Non-pigmented ciliary epithelial cell (primary cell): ENCODE results near the gene PPRC1.

ENCODE experiments used
- DNase-seq: peaks from one replicate; pipeline ENCODE4 v3.0.0-alpha.2; 2010; ENCODE audit warnings: low read depth

PPRC1 gene

GRCh38 chr10:102146971-102147428 is 14.2 kb downstream of the PPRC1 start:
- no peak for DNase-seq

GRCh38 chr10:102147561-102147960 is 14.7 kb downstream of the PPRC1 start:
- no peak for DNase-seq

- no peak for DNase-seq
These were observed 15.4 kb downstream of the PPRC1 start for GRCh38 chr10:102148275-102148674.

DNA sequence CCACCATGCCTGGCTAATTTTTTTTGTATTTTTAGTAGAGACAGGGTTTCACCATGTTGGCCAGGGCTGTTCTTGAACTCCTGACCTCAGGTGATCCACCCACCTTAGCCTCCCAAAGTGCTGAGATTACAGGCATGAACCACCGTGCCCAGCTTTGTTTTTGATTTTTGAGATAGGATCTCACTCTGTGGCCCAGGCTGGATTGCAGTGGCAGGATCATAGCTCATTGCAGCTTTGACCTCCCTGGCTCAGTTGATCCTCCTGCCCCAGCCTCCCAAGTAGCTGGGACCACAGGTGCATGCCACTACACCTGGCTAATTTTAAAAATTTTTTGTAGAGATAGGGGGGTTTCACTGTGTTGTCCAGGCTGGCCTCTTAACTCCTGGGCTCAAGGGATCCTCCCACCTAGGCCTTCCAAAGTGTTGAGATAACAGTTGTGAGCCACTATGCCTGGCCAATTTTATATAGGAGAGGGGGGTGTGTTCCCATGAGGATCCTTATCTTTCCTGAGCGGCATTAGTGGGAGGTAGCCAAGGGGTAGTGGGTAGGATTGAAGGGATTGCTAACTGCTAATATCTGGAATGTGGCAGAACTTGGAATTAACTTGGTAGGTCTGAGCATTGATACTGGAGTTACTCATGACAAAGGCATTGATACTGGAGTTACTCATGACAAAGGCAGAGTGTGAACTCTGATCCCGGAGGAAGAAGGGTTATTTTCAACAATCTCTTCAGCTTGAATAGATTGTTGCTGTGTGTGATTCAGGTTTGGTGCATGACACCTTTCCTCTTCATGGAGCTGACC is 18.3 kb downstream of the PPRC1 start:
- no peak for DNase-seq

DNA sequence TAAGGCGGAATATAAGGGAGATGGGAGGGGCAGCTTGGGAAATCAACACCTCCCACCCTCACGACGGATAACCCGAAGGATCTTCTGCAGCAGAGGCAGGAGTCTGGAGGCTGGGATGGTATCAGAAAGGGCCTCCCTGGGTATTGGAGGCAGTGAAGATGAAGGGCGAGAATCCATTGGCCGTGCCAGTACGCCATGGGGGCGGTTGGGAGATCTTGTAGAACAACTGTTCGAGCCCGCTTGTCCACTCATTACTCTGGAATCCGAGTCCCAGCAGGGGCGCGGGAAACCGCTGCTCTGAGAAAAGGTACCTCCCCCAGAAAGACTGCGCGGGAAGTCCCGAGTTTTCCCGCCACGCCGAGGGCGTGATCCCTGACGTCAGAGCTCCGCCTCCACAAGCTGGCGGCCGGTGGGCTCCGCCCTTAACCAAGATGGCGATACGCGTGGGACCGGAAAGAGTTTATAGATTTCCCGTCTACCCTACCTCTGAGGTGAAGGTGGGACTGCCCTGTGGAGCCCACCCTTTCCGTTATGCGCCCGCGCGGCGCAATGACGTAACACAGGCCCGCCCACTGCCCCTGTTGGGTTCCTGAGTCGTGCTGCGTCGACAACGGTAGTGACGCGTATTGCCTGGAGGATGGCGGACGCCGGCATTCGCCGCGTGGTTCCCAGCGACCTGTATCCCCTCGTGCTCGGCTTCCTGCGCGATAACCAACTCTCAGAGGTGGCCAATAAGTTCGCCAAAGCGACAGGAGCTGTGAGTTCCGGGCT is 19.1 kb downstream of the PPRC1 start, which contains the start of gene NOLC1:
TSS of gene NOLC1 (plus strand) at position 616 of the 771 bp plus-strand sequence. CDS start at position 638, 22 bp downstream.
- DNase-seq, result peak; percentile 96

DNA sequence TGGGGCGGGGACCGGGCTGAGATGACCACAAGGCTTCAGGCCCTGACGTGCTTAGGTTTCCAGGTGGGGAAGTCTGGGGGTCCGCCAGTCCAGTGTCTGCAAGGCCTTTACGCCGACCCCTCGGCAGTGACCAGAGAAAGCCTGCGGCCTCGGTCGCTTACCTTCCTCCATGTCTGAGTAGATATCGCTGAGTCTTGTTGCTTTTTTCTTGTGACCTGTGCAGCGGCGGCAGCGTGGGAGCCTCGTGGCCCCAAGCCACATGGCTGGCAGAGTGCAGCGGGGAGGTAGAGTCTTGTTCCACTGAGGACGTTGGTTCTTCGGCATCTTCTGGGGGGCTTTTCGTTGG is 19.7 kb downstream of the PPRC1 start:
- DNase-seq, result no peak

GRCh38 chr10:102153093-102153620 is 20.3 kb downstream of the PPRC1 start:
- no peak for DNase-seq

DNA sequence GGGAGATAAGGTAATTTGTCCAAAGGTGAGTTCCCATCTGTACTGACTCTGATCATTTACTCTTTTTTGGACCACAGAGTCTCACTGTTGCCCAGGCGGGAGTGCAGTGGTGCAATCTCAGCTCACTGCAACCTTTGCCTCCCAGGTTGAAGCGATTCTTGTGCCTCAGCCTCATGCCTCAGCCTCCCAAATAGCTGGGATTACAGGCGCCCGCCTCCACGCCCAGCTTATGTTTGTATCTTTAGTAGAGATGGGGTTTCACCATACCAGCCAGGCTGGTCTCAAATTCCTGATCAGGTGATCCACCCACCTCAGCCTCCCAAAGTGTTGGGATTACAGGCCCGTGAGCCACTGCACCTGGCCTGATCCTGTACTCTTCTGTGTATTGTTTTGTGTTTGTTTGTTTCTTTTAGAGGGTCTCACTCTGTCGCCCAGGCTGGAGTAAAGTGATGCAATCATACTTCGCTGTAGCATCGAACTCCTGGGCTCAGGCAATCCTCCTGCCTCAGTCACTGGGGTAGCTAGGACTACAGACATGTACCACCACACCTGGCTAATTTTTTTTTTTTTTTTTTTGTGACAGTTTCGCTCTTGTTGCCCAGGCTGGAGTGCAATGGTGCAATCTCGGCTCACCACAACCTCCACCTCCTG is 21.8 kb downstream of the PPRC1 start:
- DNase-seq, result no peak

GRCh38 chr10:102157224-102157623 is 24.4 kb downstream of the PPRC1 start:
- DNase-seq, result no peak

GRCh38 chr10:102159051-102159597 is 26.3 kb downstream of the PPRC1 start:
- DNase-seq, result no peak

- no peak for DNase-seq
These were observed 27.0 kb downstream of the PPRC1 start for GRCh38 chr10:102159831-102160230.

DNA sequence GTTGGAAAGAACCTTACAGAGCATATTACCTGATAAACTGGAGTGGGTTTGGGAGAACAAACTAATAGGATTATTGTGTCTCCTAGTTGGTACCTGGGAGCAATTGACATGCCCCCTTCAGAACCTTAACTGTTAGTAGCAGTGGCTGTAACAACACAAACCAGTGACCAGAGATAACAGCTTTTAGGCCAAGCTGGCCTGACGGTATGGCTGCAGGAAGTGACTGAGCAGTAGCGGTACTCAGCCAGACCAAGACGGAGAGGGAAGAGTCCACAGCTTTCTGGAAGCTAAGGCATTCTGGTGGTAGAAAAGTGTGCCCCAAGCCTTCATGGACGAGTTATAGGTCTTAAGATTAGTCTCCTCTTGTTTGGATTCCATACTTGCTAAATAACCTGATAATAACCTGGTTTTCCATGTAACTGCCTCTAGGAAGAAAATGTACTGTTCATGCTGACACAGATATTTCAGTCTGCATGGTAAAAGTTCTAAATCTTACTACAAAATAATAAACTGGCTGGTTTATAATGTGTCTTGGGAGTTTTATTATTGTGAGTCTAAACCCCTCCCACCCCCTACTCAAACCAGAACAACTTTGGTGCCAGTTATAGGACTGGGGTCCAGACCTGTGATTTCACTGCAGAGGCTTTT is 30.6 kb downstream of the PPRC1 start:
- DNase-seq, result no peak

- DNase-seq, result no peak
These were observed 35.0 kb downstream of the PPRC1 start for GRCh38 chr10:102167861-102168260.

GRCh38 chr10:102170602-102171001 is 37.8 kb downstream of the PPRC1 start:
- no peak for DNase-seq

DNA sequence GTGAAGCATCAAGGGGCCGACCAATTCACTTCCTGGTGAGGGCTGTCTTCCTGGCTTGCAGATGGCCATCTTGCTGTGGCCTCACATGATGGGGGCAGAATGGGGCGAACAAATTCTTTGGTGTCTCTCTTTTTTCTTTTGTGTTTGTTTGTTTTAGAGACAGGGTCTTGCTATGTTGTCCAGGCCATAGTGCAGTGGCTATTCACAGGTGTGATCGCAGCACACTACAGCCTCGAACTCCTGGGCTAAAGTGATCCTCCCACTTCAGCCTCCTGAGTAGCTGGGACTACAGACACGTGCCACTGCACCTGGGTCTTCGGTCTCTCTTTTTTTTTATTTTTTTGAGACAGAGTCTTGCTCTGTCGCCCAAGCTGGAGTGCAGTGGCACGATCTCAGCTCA is 39.4 kb downstream of the PPRC1 start:
- DNase-seq, result no peak

DNA sequence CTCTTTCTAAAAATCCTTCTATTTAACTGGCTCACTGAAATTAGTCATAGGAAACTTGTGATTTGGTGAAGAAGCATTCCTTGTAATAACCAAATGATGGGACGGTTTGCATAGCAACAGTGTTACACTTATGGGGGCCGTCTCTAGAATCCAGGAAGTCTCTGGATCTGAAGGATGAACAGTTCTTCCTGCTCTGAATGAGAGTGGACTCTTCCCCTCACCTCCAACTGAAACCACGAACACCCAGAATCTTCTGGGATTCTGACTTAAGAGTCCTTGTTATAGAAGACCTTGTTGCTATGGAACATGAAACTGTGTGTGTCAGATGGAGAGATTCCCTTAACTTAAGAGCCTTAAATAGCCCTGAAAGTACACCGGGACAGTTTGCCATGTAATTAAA is 42.6 kb downstream of the PPRC1 start:
- no peak for DNase-seq

DNA sequence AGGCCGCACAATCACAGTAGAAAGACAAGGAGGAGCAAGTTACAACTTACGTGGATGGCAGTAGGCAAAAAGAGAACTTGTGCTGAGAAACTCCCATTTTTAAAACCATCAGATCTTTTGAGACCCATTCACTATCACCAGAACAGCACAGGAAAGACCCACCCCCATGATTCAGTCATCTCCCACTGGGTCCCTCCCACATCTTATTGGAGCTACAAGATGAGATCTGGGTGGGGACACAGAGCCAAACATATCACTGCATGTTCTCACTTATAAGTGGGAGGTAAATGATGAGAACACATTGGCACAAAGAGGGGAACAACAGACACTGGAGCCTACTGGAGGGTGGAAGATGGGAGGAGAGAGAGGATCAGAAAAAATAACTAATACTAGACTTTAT is 51.8 kb downstream of the PPRC1 start:
- no peak for DNase-seq

GRCh38 chr10:102185272-102185671 is 52.4 kb downstream of the PPRC1 start:
- no peak for DNase-seq

- no peak for DNase-seq
These were observed 53.1 kb downstream of the PPRC1 start for GRCh38 chr10:102185811-102186527.

DNA sequence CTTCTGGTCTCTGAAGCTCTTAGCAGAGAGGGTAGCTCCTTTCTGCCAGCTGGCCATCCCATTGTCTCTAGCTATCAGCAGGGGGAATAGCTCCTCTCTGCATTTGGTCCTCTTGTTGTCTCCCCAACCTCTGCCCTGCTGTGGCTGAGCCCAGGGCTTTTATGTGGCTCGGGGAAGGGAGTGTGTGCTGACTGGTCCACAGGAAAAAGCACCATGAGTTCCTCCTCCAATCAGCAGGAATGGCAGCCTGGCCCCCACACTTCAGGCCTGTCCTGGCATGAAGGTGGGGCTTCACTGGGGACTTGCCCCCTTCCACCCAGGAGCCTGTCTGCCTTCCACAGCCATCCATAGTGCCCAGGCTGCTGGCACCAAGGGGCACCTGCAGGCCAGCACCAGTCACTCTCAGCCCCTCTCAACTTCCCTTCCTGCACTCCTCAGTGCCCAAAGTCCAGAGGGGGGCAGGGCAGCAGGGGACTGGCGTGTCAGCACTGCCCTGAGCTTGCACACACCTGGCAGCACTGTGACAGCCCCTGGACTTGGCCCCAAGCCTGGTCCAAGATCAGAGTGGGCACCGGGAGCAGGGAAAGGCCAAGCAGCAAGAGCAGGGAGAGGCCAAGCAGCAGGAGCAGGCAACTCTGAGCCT is 55.6 kb downstream of the PPRC1 start:
- DNase-seq, result no peak
